ENCODE data around the gene FOXJ2. TPM values are rescaled to one million over a fixed set of nuclear protein-coding genes. Genes with fewer than 3 reads are reported as not detected.

The FOXJ2 gene
- total RNA-seq, 1 experiment from 2014 or later = 5.5 TPM

DNA sequence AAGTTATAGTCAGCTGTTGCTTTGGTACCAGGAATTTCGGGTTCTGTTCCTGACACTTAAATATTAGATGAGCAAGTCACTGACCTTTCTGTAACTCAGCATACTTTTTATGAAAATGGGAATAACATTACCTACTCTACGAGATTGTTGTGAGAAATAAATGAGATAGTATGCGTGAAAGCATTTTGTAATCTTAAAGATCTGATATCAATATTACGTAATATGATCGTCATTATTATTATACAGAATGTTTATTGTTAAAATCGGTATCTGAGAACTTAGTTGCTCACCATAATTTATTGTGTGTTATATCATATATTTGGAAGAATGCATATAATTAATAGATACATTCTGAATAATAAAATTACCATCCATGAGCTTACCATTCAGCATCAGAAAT is 43.4 kb downstream of the FOXJ2 start:
- no peak overlapping the region for H3K27ac Mint-ChIP-seq
- H3K79me2 ChIP-seq (ENCODE audit: insufficient read depth, low read length) = no peaks in the 10 kb centered on the region
- no peak overlapping the region for H2BK12ac ChIP-seq (ENCODE audit: insufficient read length, low read depth, low read length)
- no peaks in the 10 kb centered on the region for H3K23me2 ChIP-seq (ENCODE audit: insufficient read length, low read depth, low read length, poor library complexity, severe bottlenecking)
- no peak overlapping the region for H3K14ac ChIP-seq (ENCODE audit: insufficient read depth, low read length)
- H3K18ac ChIP-seq (ENCODE audit: insufficient read length, low read depth, low read length) = no peak overlapping the region
- H2BK15ac ChIP-seq (ENCODE audit: low read depth, low read length) = no peak overlapping the region
- H4K91ac ChIP-seq (ENCODE audit: insufficient read length, low read depth, low read length) = no peak overlapping the region
- no peak overlapping the region for H2AK5ac ChIP-seq (ENCODE audit: insufficient read length, low read length)
- no peak overlapping the region for H2BK5ac ChIP-seq (ENCODE audit: insufficient read length, low read length)
- no peaks in the 10 kb centered on the region for H3K27me3 Mint-ChIP-seq (ENCODE audit: low read depth)
- H3K4me2 ChIP-seq (ENCODE audit: insufficient read depth, insufficient read length, low read length) = no peak overlapping the region
- DNase-seq = no peak
- no peak overlapping the region for H3K56ac ChIP-seq (ENCODE audit: insufficient read length, low read depth, low read length)
- H3K4me1 ChIP-seq (ENCODE audit: insufficient read depth, low read length) = no peaks in the 10 kb centered on the region; the same call in 1 of the 2 replicates
- no peak overlapping the region for H3K27ac ChIP-seq (ENCODE audit: insufficient read length, low read depth, low read length)
- TF ChIP-seq, protein P1, sequence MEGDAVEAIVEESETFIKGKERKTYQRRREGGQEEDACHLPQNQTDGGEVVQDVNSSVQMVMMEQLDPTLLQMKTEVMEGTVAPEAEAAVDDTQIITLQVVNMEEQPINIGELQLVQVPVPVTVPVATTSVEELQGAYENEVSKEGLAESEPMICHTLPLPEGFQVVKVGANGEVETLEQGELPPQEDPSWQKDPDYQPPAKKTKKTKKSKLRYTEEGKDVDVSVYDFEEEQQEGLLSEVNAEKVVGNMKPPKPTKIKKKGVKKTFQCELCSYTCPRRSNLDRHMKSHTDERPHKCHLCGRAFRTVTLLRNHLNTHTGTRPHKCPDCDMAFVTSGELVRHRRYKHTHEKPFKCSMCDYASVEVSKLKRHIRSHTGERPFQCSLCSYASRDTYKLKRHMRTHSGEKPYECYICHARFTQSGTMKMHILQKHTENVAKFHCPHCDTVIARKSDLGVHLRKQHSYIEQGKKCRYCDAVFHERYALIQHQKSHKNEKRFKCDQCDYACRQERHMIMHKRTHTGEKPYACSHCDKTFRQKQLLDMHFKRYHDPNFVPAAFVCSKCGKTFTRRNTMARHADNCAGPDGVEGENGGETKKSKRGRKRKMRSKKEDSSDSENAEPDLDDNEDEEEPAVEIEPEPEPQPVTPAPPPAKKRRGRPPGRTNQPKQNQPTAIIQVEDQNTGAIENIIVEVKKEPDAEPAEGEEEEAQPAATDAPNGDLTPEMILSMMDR (conservative IDR thresholded peaks at IDR 0.05) = no peak
- no peak overlapping the region for H3K4me3 Mint-ChIP-seq
- H2AFZ ChIP-seq (ENCODE audit: low read length) = no peak overlapping the region
- no peaks in the 10 kb centered on the region for H3K79me1 ChIP-seq (ENCODE audit: insufficient read depth, low read depth, low read length, poor library complexity, severe bottlenecking)
- H3K9ac ChIP-seq (ENCODE audit: extremely low read depth, insufficient read length, low read length) = no peak overlapping the region
- H3T11ph ChIP-seq (ENCODE audit: low read length) = no peak overlapping the region
- H3K4me1 Mint-ChIP-seq = peaks cover 16% of the 10 kb centered on the region in 2 experiments
- no peak overlapping the region for H2BK20ac ChIP-seq (ENCODE audit: low read depth, low read length, poor library complexity, severe bottlenecking)
- H3K9me3 Mint-ChIP-seq = no peaks in the 10 kb centered on the region
- WGBS (ENCODE audit: extremely low coverage, insufficient read length, low lambda C conversion rate) = no CpG with 5 or more reads among the region's 6 CpGs
- H4K8ac ChIP-seq (replicated peaks; ENCODE audit: insufficient read length, low read depth, low read length) = no peak overlapping the region
- H4K5ac ChIP-seq (ENCODE audit: insufficient read length, low read depth, low read length) = no peak overlapping the region
- no peak overlapping the region for H3K23ac ChIP-seq (ENCODE audit: insufficient read length, low read depth, low read length)
- no peaks in the 10 kb centered on the region for H3K9me3 ChIP-seq (ENCODE audit: control insufficient read depth, low read depth, low read length)
- H3K36me3 Mint-ChIP-seq (ENCODE audit: insufficient read depth in 1 of 3, low read depth in 3 of 3) = no peaks in the 10 kb centered on the region
- H2BK120ac ChIP-seq (ENCODE audit: low read depth, low read length, poor library complexity, severe bottlenecking) = no peak overlapping the region
- no peaks in the 10 kb centered on the region for H3K27me3 ChIP-seq (ENCODE audit: insufficient read depth, low read length)
- no peak overlapping the region for H3K4ac ChIP-seq (ENCODE audit: low read depth, low read length)
- H4K20me1 ChIP-seq (ENCODE audit: control insufficient read depth, insufficient read depth, insufficient read length) = no peaks in the 10 kb centered on the region

Measured in H9 (cell line).